GM12878 (cell line): Measurements from ENCODE around the gene TMED6.

Experiments
- MYC ChIP-seq: IDR thresholded peaks from 2 replicates; pipeline ENCODE4 v1.6.1; 2011; ENCODE audit warnings: mild to moderate bottlenecking, low read length, moderate library complexity, inconsistent platforms; ENCODE audit not compliant: insufficient read depth, insufficient replicate concordance, insufficient read length, severe bottlenecking
- TF ChIP-seq, protein P1 (sequence below), 3 experiments: IDR thresholded peaks in 2 of 3; conservative IDR thresholded peaks in 1 of 3; 2 replicates each; pipeline ENCODE4 v1.5.1; 2011; ENCODE audit warnings: low read depth in 3 of 3, low read length in 3 of 3, mild to moderate bottlenecking in 3 of 3, control low read depth in 2 of 3, moderate library complexity in 2 of 3, inconsistent platforms in 1 of 3, mixed read lengths in 1 of 3; ENCODE audit not compliant: control insufficient read depth in 2 of 3, insufficient read depth in 1 of 3; ENCODE audit errors: extremely low read depth in 1 of 3
- TF ChIP-seq, protein P2 (sequence below): fragments of 450-650 bp; IDR thresholded peaks from 2 replicates; pipeline ENCODE4 v1.6.1; 2017; ENCODE audit warnings: antibody characterized with exemption, mild to moderate bottlenecking, moderate library complexity

- TF ChIP-seq, protein P1, sequence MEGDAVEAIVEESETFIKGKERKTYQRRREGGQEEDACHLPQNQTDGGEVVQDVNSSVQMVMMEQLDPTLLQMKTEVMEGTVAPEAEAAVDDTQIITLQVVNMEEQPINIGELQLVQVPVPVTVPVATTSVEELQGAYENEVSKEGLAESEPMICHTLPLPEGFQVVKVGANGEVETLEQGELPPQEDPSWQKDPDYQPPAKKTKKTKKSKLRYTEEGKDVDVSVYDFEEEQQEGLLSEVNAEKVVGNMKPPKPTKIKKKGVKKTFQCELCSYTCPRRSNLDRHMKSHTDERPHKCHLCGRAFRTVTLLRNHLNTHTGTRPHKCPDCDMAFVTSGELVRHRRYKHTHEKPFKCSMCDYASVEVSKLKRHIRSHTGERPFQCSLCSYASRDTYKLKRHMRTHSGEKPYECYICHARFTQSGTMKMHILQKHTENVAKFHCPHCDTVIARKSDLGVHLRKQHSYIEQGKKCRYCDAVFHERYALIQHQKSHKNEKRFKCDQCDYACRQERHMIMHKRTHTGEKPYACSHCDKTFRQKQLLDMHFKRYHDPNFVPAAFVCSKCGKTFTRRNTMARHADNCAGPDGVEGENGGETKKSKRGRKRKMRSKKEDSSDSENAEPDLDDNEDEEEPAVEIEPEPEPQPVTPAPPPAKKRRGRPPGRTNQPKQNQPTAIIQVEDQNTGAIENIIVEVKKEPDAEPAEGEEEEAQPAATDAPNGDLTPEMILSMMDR (IDR thresholded peaks at IDR 0.05 in 2 of 3, conservative IDR thresholded peaks at IDR 0.05 in 1 of 3; ENCODE audit: control insufficient read depth in 2 of 3, extremely low read depth in 1 of 3, insufficient read depth in 1 of 3, low read depth in 3 of 3, low read length in 3 of 3), result no peak
- TF ChIP-seq, protein P2, sequence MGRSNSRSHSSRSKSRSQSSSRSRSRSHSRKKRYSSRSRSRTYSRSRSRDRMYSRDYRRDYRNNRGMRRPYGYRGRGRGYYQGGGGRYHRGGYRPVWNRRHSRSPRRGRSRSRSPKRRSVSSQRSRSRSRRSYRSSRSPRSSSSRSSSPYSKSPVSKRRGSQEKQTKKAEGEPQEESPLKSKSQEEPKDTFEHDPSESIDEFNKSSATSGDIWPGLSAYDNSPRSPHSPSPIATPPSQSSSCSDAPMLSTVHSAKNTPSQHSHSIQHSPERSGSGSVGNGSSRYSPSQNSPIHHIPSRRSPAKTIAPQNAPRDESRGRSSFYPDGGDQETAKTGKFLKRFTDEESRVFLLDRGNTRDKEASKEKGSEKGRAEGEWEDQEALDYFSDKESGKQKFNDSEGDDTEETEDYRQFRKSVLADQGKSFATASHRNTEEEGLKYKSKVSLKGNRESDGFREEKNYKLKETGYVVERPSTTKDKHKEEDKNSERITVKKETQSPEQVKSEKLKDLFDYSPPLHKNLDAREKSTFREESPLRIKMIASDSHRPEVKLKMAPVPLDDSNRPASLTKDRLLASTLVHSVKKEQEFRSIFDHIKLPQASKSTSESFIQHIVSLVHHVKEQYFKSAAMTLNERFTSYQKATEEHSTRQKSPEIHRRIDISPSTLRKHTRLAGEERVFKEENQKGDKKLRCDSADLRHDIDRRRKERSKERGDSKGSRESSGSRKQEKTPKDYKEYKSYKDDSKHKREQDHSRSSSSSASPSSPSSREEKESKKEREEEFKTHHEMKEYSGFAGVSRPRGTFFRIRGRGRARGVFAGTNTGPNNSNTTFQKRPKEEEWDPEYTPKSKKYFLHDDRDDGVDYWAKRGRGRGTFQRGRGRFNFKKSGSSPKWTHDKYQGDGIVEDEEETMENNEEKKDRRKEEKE, result no peak
- TF ChIP-seq MYC, result no peak
These were observed 28.2 kb downstream of the TMED6 start for GRCh38 chr16:69323415-69323814.
